Forelimb muscle (tissue), 1 donor: ENCODE measurements around the gene KLKB1. TPM values are rescaled to one million over a fixed set of nuclear protein-coding genes. Genes with fewer than 3 reads are reported as not detected.
"Not testable (repeated sequence)": the region's sequence is repeated elsewhere in the genome, so short reads cannot be mapped to it uniquely, and the experiment has no call there.

Experiments
- DNase-seq: peaks from one replicate; pipeline ENCODE4 v3.0.0-alpha.2; 2013; ENCODE audit warnings: low read depth
- polyA plus RNA-seq: library from polyadenylated mRNA; unstranded; fragments of 120-200 nt; gene quantifications from one replicate; pipeline ENCODE4 v1.2.1, GENCODE V29; 2013; ENCODE audit not compliant: insufficient read length

KLKB1 gene
- polyA plus RNA-seq, 1 donor: 0.15 TPM

DNA sequence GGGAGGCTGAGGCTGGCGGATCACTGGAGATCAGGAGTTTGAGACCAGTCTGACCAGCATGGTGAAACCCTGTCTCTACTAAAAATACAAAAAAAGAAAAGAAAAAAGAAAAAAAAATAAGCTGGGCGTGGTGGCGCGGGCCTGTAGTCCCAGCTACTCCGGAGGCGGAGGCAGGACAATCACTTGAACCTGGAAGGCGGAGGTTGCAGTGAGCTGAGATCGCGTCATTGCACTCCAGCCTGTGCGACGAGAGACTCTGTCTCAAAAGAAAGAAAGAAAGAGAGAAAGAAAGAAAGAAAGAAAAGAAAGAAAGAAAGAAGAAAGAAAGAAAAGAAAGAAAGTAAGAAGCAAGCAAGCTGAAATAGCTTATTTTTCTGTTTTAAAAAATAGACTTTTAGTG, 37.9 kb downstream of the KLKB1 start:
- not testable (repeated sequence) for DNase-seq

DNA sequence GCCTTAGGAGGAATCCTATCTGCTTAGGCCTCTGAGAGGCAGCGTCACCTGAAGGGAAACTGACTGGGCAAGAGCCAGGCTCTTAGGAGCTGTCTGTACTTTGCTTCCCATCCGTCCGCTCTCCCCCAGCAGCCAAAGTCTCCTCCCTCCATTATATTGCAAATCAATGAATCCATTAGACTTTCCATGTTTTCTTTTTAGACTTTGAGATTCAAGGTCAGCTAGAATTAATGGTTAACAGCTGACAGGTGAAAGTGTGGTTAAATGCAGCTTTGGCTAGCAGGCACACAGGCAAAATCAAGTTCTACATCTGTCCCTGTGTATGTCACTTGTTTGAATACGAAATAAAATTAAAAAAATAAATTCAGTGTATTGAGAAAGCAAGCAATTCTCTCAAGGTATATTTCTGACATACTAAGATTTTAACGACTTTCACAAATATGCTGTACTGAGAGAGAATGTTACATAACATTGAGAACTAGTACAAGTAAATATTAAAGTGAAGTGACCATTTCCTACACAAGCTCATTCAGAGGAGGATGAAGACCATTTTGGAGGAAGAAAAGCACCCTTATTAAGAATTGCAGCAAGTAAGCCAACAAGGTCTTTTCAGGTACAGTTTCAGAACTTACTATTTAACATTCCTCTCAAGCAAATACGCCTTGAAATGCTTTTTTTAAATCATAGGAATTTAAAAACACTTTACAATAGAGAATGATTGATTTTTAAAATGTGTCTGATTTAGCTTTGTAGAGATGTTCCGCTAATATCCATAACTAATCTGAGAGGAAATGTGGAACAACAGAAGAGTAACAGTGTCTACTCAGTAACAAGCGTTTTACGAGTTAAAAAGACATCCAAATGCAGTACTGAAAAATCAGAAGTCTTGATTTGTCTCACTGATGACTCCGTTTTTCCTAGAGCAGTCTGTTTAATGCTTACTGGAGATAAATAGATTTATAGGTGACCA, 38.7 kb downstream of the KLKB1 start, which contains the start of gene F11:
F11 (plus strand) TSS at position 507 of the 970 bp plus-strand sequence. CDS start 948 bp downstream, outside the sequence.
- DNase-seq: no peak

DNA sequence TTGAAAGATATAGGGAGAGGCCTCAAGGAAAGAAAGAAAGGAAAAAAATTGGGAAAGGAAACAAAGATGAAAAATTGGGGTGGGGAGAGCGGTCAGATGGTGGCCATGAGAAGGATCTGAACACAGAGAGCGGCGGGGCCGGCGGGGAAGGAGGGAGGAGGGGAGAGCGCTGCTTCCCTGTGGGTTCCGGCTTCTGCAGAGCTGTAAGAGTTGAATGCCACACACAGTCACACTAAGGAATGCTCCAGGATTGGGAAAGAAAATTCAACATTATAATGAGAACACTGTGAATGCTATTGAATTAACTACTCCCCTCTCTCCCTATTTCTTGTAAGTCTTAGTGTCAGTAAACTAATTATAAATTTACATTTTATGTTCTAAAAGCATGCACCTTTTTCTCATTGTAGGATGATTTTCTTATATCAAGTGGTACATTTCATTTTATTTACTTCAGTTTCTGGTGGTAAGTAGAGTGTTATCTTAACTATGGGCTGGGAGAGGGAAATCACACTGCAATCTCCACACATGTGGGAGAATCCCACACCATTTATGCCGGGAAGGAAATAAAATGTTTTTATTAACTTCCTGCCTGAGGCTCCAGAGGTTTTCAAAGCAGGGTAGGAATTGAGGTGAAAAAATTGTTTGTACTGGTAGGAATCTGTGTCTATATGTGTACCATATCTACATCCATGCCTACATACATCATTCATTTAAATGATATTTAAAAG, 39.6 kb downstream of the KLKB1 start:
- DNase-seq: no peak

DNA sequence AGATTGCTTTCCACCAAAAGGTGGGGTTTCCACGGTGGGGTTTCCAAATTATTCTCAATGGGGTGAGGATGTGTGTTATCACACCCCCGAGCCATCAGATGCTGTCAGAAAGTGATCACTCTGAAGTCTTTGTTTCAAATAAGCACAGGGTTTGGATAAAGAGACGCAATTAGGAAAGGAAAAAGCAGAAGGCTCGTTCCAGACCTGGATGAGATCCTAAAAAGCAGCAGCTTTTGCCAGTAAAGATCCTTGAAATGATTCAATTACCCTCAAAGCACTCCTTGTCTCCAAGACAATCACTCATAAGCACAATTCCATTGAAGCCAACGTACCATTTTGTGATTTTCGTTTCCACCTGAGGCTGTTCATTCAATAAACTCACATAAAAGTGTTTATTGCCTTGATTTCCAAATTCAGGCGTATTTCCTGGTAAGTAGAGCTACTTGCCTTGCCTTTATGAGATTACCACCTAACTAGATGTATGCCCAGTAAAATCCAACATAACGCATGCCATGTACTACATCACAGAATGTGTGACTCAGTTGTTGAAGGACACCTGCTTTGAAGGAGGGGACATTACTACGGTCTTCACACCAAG, 43.9 kb downstream of the KLKB1 start:
- DNase-seq: no peak

DNA sequence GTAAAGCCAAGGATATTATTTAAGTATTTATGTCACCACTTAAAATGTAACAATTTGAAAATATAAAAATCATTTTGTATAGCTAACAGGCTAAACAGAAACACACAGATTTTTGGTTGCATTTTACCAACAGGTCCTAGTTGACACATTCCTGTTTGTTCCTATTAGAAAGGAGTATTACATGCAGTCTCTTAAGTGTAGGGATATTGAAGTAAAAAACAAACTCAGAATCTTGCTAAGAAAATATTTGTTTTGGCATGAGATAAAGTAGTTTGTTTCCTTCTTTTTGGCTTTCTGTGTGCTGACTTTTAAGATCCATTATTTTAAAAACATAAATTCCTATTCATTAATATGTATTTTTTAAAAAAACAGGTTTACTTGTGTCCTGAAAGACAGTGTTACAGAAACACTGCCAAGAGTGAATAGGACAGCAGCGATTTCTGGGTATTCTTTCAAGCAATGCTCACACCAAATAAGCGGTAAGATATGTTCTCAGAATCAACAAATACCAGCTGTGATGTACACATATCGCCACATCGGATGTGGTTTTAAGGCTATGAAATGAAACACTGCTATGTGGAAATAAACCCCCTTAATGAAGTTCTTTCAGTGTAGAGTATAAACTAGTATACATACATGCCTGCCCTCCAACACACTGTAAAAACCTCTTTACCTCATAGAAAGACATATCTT, 45.5 kb downstream of the KLKB1 start:
- no peak for DNase-seq

DNA sequence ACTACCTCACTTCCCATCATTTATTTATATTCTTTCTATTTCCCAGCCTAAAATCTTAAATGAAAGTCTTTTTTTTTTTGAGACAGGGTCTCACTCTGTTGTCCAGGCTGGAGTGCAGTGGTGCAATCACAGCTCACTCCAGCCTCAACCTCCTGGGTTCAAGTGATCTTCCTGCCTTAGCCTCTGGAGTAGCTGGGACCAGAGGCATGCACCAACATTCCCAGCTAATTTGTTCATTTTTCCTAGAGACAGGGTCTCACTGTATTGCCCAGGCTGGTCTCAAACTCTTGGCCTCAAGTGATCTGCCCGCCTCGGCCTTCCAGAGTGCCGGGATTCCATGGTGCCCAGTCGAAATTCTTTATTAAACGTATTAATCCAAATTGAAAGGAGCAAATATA, 46.1 kb downstream of the KLKB1 start:
- not testable (repeated sequence) for DNase-seq

DNA sequence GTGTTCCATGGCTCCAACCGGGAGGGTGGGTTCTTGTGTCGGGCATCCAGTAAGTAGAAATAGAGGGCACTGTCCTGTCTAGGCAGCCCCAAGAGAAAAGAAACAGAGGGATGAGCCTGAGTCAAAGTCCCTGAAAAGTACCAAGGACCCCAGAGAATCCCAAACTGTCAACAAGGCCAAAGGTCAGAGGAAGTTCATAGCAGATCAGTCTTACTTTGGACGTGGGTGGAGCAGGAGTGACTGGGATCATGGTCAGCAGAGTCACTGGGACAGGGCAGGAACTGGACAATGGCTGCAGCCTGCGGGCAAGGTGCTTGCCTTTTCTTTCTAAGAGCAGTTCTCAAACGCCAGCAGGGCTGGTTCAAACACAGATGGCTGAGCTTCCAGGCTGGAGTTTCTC, 56.0 kb downstream of the KLKB1 start:
- no peak for DNase-seq

DNA sequence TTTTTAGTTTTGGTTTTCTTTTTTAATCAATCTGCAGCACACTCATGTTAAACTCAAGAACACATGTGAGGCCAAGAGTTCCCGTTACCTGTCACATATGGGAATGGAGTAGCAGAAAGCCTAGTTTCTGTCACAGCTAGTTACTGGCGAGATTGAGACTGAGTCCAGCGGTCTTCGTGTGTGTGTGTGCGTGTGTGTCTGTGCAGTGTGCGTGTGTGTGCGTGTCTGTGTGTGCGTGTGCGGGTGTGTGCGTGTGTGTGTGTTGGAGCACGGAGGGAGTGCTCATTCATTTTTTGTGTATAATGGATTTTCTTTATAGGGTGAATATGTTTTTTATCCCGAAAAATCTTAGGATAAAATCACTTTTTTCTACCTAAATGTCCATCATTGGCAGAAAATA, 57.8 kb downstream of the KLKB1 start:
- DNase-seq: no peak

DNA sequence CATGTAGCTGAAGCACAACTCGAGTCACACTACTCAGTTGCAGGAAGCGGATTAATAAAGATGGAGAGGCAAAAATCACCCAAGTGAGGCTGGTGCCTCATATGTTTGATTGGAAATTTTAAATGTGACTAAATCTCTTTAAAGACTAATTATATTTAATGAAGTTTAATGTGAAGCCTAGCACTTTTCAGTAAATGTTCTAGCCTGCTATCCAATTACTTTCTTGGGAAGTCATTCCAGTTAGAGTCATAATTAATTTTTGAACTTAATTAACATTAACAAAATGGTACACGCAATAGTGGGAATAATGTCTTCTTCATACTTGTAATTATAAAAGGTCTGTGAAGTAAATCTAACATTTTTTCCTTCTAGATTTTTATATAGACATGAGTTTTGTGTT, 59.3 kb downstream of the KLKB1 start:
- no peak for DNase-seq

DNA sequence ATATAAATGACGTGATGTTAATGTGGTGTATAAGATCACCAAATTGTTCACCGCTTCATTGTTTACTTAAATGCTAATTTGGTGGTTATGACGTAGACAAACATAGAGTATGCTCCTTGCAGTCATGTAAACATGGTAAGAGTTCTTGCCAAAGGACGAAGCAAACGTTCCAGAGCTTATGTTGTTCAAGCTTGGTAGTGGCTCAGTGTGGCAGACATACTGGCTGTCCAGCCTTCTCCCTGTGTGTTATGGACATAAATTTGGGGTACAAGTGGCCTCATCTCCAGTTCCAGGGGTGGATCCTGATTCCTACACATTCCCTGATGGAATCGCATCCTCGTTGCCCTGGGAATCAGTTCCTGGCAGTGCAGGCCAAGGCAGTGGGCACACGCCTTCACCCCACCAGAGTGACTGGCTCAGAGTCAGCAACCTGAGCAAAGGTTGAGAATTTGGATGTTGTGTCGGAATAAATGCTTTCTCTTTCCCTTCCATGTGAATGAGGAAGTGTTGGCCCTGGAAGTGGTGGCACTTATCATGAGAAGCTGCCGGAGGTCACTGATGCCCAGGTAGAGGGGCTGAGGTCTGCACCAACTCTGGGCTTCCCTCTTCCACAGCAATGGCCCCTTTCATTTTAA, 64.1 kb downstream of the KLKB1 start:
- no peak for DNase-seq

DNA sequence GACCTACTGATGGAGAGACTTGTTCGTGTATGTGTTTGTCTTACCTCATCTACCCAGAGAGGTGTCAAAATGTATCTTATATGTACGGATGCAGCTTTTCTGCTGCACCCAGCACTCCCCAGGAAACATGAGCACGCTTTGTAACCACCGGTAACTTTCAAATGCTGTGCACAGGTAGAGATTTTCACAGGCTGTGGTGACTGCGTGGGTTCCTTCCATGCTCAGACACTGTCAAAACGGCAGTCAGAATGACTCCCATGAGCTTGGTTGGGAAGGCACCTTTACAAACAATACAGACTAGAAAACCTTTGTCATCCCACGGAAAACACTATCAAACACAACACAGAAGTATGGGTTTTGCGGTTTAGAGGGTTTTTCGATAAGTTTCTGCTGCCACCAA, 66.9 kb downstream of the KLKB1 start:
- DNase-seq: no peak

DNA sequence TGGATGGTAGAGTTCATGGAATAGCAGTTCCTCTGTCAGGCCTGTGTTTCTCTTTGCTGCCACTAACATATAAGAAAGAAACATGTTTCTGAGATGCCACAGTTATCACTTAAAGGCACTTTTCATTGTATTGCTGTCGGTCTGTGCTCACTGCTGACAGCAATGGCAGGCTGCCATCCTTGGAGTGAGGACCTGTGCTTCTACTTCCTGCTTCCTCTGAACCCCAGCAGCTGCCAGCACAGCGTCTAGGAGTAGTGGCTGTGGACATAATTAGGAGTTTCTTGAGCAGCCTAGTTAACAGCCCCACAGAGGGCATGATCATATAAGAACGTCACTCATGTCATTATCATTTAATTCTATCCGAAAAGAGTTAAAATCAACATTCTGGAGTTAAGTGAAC, 69.2 kb downstream of the KLKB1 start:
- DNase-seq: no peak

DNA sequence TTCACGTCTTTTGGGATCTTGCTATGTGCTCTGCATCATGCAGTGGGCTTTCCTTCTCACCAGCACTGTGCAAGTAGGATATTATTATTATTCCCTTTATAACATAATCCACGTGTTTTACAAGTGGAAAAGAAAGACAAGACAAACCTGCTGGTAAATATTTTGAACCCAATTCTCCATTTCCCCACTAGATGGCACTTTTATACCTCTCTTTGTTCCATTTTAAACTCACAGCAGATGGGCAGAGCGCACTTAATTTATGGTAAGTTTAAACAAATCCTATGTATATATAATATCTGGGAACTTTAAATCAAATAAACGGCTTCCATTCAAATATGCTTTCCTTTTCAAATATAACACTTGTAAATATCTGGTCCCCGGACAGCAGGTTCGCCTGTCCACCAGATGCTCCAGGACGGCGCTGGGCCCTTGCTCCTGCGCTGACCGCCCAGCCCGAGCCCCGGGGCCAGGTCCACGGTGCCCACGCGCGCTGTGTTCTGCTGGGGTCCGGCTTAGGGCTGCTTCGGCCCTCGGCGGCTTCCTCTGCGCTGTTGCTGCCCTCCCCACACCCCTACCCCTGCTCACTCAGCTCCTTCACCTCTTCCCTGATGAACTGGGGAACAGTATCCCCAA, 69.8 kb downstream of the KLKB1 start:
- peak; percentile 26 for DNase-seq

DNA sequence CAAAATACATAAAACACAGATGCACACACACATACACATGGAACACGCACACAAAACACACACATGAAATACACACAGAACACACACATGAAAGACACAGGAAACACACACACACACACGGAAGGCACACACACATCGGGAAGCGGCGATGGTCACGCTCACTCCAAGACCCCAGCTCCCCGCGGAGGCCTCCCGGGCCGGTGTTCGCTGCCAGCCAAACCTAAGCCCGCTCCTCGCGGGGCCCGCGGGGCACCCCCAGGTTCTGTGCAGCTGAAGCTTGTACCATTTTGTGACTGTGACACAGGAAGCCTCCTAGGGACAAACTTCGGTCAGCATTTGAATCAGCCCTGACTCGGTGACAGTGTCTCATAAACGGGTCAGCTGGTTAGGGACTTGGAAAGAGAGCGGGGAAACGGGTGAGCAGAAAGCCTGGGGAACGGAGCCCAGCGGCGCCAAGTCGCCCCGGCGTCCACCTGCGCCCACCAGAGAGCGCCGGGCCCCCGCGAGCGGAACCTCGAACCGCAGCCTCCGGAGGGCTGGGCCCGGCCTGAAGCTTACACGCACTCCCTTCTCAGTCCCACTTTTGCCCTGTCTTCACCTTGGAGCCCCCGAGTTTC, 70.8 kb downstream of the KLKB1 start:
- DNase-seq: no peak

DNA sequence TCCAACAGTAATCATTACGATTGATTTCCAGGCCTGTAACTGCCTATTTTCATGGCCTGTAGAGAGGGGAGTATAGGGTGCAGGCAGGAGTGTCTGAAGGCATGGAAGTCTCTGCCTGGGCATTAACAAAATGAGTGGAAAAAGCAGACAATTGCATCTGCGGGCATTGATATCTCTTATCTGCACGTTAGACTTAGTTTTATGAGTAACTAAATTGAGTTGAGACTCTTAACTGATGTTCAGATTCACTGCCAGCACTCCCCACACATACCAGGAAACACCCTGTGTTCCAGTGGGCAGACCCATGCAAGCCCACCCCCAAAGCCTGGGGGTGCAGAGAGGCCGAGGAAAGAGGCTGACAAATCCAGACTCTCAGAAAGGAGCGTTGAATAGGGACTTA, 72.0 kb downstream of the KLKB1 start:
- no peak for DNase-seq

DNA sequence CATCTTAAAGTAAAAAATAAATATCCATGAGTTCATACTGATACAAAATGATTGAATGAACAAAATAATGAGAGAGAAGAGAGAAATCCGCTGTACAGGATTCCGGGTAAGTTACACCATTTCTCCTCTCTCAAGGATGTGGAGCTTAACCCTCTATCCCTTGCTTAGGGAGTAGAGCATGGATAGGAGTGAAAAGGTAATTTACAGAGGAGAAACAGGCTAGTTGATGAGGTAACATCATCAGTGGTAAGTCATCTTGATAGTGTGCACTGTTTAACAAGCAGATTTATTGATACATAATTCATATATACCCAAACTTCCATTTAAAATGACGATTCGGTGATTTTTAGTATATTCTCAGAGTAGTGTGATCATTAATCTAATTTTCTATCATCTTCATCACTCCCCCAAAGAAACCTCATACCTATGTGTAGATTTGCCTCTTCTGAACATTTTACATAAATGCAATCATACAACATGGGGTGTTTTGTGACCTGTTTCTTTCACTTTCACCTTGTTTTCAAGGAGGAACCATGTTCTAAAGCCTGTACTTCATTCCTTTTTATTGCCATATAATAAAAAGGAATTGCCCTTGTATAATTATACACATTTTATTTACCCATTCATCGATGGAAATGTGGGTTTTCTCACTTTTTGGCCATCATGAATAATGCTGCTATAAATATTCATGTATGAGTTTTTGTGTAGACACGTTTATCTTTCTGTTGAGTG, 73.5 kb downstream of the KLKB1 start:
- DNase-seq: no peak

DNA sequence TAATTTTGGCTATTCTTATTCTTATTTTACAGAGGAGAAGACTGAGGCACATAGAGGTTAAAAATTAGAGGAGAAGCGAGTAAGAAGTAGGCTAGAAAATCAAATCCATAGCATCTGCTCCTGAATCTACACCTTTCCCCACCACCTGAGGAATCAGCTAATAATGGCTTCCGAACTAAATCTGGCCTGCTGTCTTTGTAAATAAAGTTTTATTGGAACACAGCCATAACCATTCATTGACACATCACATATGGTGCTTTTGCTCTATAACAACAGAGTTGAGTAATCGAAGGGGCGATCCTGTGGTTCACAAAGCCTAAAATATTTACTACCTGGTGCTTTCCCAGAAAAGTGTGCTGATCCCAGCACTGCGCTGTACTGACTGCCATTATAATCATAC, 76.9 kb downstream of the KLKB1 start:
- DNase-seq: no peak

DNA sequence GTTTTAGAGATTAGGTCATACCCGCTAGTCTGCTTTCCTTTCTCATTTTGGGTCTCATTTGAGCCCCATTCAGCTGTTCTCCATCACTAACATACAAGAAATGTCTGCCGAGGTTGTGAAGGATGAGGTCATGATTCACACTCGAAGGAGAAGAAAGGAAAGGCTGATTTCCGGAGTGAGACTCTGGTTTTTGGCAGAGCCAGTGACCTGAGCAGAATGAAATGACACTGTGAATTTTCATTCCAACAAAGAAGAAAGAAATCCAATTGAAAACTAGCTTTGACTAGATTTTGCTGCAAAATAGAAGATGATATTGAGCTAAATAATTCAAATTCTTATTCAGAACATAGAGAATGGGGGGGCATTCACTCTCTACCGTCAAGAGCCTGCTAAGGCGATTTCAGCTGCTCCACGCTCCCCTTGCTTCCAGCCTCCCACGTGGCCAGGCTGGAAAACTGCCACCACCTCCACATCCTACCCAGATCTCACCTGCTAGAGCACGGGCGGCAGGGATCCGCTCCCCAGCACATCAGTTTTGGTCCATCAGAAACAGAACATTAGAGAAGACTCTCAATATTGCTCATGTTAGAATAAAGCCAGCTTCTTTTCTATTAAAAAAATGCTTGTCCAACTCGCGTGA, 77.7 kb downstream of the KLKB1 start:
- no peak for DNase-seq

DNA sequence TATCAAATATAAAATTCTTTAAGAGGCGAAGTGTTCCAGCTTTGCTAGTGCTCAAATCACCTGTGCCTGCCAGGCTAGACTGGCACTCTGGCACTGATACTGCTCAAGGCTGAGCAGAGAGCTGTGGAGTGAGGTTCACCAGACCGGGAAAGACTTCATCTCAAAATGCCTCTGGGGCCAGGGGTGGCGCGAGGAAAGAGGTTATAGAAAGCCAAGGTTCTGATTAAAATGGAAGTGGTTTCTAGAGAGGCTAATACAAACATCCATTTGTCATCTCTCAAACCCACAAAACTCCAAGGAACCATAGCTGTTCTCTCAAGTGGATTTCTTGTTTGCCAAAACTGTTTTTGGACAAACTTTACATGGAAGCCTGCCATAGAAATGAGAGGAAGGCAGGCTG, 80.2 kb downstream of the KLKB1 start:
- no peak for DNase-seq
